Right lobe of liver (tissue), 4 donors: Measurements from ENCODE around the gene MINDY1.

Experiments used
- POLR2A ChIP-seq: fragments of 450-650 bp; IDR thresholded peaks from one replicate; pipeline ENCODE4 v1.6.1; 2017; ENCODE audit warnings: antibody characterized with exemption, mild to moderate bottlenecking
- TF ChIP-seq, protein P1 (sequence below), 4 donors: fragments of 200-600 bp in 3 of 4; fragments of 450-650 bp in 1 of 4; IDR thresholded peaks; one replicate each; pipeline versions ENCODE4 v1.5.1 to v1.8.0; 2016 to 2022; ENCODE audit warnings: antibody characterized with exemption in 4 of 4, mild to moderate bottlenecking in 2 of 4
- donor health status: DM: no; HTN: no; CAD: no.
- donor health status: DM: no; HTN: no; CAD: no.
- donor health status: DM: no; HTN: yes; CAD: no.

DNA sequence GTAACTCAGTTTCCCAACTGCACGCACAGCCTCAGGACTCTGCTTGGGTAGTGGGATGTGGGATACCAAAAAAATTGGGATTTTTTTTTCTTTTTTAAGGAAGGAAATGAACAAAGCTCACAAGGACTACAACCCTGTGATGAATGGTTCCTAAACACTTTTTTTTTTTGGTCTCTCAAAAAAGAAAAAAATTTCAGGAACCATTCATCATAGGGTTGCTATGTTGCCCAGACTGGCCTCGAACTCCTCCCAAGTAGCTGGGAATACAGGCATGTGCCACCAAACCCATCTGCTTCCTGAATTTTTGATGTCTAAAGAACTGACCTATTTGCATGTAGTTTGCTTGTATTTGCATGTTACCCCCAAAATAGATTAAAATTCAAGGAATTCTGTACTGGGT, 6.8 kb downstream of the MINDY1 start:
- TF ChIP-seq, protein P1, sequence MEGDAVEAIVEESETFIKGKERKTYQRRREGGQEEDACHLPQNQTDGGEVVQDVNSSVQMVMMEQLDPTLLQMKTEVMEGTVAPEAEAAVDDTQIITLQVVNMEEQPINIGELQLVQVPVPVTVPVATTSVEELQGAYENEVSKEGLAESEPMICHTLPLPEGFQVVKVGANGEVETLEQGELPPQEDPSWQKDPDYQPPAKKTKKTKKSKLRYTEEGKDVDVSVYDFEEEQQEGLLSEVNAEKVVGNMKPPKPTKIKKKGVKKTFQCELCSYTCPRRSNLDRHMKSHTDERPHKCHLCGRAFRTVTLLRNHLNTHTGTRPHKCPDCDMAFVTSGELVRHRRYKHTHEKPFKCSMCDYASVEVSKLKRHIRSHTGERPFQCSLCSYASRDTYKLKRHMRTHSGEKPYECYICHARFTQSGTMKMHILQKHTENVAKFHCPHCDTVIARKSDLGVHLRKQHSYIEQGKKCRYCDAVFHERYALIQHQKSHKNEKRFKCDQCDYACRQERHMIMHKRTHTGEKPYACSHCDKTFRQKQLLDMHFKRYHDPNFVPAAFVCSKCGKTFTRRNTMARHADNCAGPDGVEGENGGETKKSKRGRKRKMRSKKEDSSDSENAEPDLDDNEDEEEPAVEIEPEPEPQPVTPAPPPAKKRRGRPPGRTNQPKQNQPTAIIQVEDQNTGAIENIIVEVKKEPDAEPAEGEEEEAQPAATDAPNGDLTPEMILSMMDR (IDR thresholded peaks at IDR 0.05) = no peak
- no peak for TF ChIP-seq POLR2A
